Activated naive CD4-positive, alpha-beta T cell treated with anti-CD3 and anti-CD28 coated beads, Interleukin-2, amount 10 ng/mL, durations not matched to agents 7 days and 5 days (primary cell): Measurements from ENCODE around the gene MAPK11.

Experiments
- CTCF ChIA-PET: fragments of 350-600 bp; sonication (Branson Sonifier 250); formaldehyde crosslinking; loops from one replicate; lab custom pipeline; 2021; ENCODE audit warnings: antibody characterized with exemption; lab: Charles Lee
- DNase-seq: peaks from one replicate; pipeline ENCODE4 v3.0.0-alpha.2; 2020
- H3K27ac Mint-ChIP-seq: one replicate; pipeline ENCODE4 v1.8.0; 2021; ENCODE audit warnings: mild to moderate bottlenecking, moderate library complexity, mixed read lengths
- H3K27me3 Mint-ChIP-seq: one replicate; pipeline ENCODE4 v1.8.0; 2021; ENCODE audit warnings: mild to moderate bottlenecking, mixed read lengths
- H3K36me3 Mint-ChIP-seq: one replicate; pipeline ENCODE4 v1.8.0; 2021; ENCODE audit warnings: mixed read lengths
- H3K4me1 Mint-ChIP-seq: one replicate; pipeline ENCODE4 v1.8.0; 2021; ENCODE audit warnings: mixed read lengths
- H3K4me3 Mint-ChIP-seq: one replicate; pipeline ENCODE4 v1.8.0; 2021; ENCODE audit warnings: mild to moderate bottlenecking, moderate library complexity, mixed read lengths
- H3K9me3 Mint-ChIP-seq: one replicate; pipeline ENCODE4 v1.8.0; 2021; ENCODE audit warnings: mixed read lengths

Gene MAPK11

DNA sequence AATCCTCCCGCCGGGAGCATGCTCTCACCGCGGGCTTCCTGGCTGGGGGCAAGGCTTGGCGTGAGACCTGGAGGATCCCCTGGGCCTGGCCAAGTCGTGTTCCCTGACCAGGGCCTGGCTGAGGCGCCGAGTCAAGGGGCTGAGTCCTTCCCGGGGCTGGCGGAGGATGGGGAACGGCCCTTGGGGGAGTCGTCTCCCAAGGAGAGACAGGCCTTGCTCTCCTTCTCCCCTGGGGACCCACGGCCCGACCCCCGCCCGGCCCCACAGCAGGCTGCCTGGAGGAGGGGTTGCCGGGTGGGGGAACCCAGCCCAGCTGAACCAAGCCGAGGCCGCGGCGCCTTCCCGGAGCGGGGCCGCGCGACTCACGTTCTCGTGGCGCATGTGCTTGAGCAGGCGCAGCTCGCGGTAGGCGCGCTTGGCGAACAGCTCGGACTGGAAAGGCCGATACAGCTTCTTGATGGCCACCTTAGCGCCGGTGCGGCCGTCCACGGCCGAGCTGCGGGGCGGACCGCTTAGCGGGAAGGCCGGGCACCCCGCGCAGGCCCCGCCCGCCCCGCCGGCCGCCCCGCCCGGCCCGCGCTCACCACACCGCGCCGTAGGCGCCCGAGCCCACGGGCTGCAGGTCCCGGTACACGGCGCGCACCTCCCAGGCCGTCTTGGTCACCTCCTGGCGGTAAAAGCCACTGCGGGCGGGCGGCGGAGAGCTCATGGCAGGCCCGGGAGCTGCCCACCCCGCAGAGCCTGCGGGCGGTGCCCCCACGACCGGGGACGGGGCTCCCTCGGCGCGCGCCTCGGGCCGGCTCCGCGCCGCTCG is 9.2 kb downstream of the MAPK11 start:
- Mint-ChIP-seq H3K27me3 (peaks cover 72% of the 10 kb centered on the region), H3K9me3 (no peaks in the 10 kb centered on the region), H3K4me1 (peaks cover 7% of the 10 kb centered on the region), H3K27ac (no peak overlapping the region), H3K36me3 (no peaks in the 10 kb centered on the region), H3K4me3 (no peak overlapping the region)
- CTCF ChIA-PET, result interaction anchor here (1.1 to 1.2 kb wide), 2 partner anchors 54 to 81 kb away, joined by 3 read pairs; no protein-coding TSS in a partner anchor
- DNase-seq, result peak; percentile 50

- peaks cover 70% of the 10 kb centered on the region for H3K27me3 Mint-ChIP-seq
- no peak overlapping the region for H3K27ac Mint-ChIP-seq
- no peak for DNase-seq
- CTCF ChIA-PET, result interaction anchor here (1.1 to 1.2 kb wide), 2 partner anchors 54 to 82 kb away, joined by 3 read pairs; no protein-coding TSS in a partner anchor
- no peaks in the 10 kb centered on the region for H3K9me3 Mint-ChIP-seq
- H3K4me1 Mint-ChIP-seq, result peaks cover 7% of the 10 kb centered on the region
- no peak overlapping the region for H3K4me3 Mint-ChIP-seq
- H3K36me3 Mint-ChIP-seq, result no peaks in the 10 kb centered on the region
Observed at GRCh38 chr22:50260434-50260800, 9.8 kb downstream of the MAPK11 start.

DNA sequence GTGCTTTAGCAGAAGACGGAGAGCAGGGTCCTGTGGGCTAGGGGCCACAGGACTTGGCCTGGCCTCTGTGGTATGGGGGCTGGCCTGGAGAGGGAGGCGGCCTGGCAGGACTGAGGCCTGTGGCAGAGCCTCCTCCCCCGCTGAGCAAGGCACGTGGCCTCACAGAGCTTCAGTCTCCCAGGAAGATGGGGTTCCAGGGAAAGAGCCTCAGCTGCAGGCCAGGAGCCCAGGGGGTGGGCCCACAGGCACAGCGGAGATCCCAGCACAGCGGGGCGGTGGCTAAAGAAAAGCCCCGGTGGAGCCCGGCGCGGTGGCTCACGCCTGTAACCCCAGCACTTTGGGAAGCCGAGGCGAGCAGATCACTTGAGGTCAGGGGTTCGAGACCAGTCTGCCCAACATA is 10.9 kb downstream of the MAPK11 start:
- Mint-ChIP-seq H3K36me3 (no peaks in the 10 kb centered on the region), H3K27me3 (peaks cover 62% of the 10 kb centered on the region), H3K4me1 (peaks cover 7% of the 10 kb centered on the region), H3K9me3 (no peaks in the 10 kb centered on the region), H3K4me3 (no peak overlapping the region), H3K27ac (no peak overlapping the region)
- CTCF ChIA-PET, result no interaction called here
- no peak for DNase-seq

DNA sequence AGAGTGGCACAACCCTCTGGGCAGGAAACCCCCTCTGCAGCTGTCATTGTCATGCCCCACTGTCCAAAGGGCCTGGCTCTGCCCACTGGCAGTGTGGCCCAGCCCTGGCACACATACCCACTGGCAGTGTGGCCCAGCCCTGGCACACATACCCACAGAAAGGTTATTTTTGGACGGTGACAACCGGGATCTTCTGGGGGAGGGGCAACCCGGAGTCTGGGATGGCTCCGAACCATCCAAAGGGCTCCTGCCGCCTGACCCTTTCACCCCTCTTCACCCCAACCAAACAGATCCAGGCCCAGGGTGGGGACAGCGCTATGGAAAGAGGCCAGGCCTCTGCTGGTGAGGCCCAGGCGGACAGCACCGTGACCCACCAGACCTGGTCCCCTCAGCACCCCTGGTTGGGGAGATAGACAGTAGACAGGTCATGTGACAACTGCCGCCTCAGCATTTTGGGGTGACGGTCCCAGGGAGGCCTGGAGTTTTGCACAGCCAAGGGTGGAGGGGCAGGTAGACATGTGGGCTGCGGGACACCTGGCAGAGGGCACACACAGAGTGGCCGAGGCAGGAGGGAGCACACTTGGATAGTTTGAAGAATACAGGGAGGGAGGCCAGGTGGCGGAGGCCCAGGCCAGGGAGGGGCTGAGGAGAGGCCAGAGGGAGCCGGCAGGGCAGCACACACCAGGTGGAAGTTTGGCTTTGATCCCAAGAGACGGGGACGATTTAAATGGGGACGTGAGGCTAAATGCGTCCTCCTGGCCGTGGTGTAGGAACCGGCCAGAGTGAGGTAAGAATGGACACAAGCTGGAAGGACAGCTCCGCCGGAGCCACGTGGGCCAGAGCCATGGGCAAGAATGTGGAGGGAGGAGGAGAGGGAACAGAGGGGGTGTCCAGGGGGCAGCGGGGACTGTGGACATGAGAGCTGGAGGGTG is 11.6 kb downstream of the MAPK11 start:
- Mint-ChIP-seq H3K4me3 (no peak overlapping the region), H3K4me1 (peaks cover 7% of the 10 kb centered on the region), H3K27ac (no peak overlapping the region), H3K36me3 (no peaks in the 10 kb centered on the region), H3K27me3 (peaks cover 55% of the 10 kb centered on the region), H3K9me3 (no peaks in the 10 kb centered on the region)
- CTCF ChIA-PET, result no interaction called here
- no peak for DNase-seq

- CTCF ChIA-PET, result no interaction called here
- no peak overlapping the region for H3K4me3 Mint-ChIP-seq
- H3K36me3 Mint-ChIP-seq, result no peaks in the 10 kb centered on the region
- H3K4me1 Mint-ChIP-seq, result peaks cover 7% of the 10 kb centered on the region
- H3K27ac Mint-ChIP-seq, result no peak overlapping the region
- H3K27me3 Mint-ChIP-seq, result peaks cover 46% of the 10 kb centered on the region
- DNase-seq, result no peak
- no peaks in the 10 kb centered on the region for H3K9me3 Mint-ChIP-seq
Observed at GRCh38 chr22:50257451-50258360, 12.5 kb downstream of the MAPK11 start.

DNA sequence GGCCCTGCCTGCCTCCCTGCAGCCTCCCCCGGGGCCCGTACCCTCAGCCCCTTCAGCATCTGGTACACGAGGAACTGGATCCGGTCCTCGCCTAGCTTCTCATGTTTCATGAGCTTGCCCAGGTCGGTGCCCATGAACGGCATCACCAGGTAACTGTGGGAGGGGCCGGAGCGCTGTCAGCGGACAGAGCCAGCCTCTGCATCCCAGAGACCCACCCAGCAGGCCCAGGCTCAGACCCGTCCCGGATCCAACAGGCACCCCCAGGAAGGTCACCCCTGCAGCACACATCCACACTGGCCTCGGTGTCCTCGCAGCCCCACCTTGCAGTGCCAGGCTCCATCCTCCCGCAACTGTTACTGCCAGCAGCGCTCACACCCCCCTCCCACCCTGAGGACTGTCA is 13.1 kb downstream of the MAPK11 start:
- Mint-ChIP-seq H3K9me3 (no peaks in the 10 kb centered on the region), H3K36me3 (no peaks in the 10 kb centered on the region), H3K27me3 (peaks cover 40% of the 10 kb centered on the region), H3K27ac (no peak overlapping the region), H3K4me1 (peaks cover 4% of the 10 kb centered on the region), H3K4me3 (no peak overlapping the region)
- CTCF ChIA-PET, result no interaction called here
- DNase-seq, result no peak

GRCh38 chr22:50256258-50256862 is 13.8 kb downstream of the MAPK11 start:
- H3K4me1 Mint-ChIP-seq, result peaks cover 3% of the 10 kb centered on the region
- H3K27me3 Mint-ChIP-seq, result peaks cover 36% of the 10 kb centered on the region
- DNase-seq, result no peak
- H3K9me3 Mint-ChIP-seq, result no peaks in the 10 kb centered on the region
- no peak overlapping the region for H3K27ac Mint-ChIP-seq
- no peaks in the 10 kb centered on the region for H3K36me3 Mint-ChIP-seq
- no peak overlapping the region for H3K4me3 Mint-ChIP-seq
- CTCF ChIA-PET, result no interaction called here

GRCh38 chr22:50255607-50256006 is 14.6 kb downstream of the MAPK11 start:
- H3K9me3 Mint-ChIP-seq, result no peaks in the 10 kb centered on the region
- no peak for DNase-seq
- H3K36me3 Mint-ChIP-seq, result peaks cover 1% of the 10 kb centered on the region
- CTCF ChIA-PET, result no interaction called here
- no peak overlapping the region for H3K27ac Mint-ChIP-seq
- H3K27me3 Mint-ChIP-seq, result peaks cover 29% of the 10 kb centered on the region
- H3K4me1 Mint-ChIP-seq, result peaks cover 6% of the 10 kb centered on the region
- no peak overlapping the region for H3K4me3 Mint-ChIP-seq

DNA sequence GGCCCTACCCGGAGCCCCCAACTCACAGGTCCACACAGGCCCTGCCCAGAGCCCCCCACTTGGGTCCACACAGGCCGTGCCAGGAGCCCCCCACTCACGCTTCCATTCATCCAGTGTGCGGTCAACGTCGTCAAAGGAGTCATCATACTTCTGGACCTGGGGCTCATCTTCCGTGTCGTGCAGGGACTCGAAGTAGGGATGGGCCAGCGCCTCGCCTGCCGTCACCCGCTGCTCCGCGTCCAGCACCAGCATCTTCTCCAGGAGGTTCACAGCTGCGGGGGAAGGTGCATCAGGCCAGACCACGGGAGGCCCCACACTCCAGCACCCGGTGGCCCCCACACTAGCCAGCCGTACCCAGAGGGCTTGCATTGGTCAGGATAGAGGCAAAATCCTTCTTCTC is 15.1 kb downstream of the MAPK11 start:
- H3K9me3 Mint-ChIP-seq, result no peaks in the 10 kb centered on the region
- no peak overlapping the region for H3K4me3 Mint-ChIP-seq
- no peak for DNase-seq
- no peak overlapping the region for H3K27ac Mint-ChIP-seq
- H3K36me3 Mint-ChIP-seq, result peaks cover 1% of the 10 kb centered on the region
- CTCF ChIA-PET, result no interaction called here
- peaks cover 9% of the 10 kb centered on the region for H3K4me1 Mint-ChIP-seq
- peaks cover 24% of the 10 kb centered on the region for H3K27me3 Mint-ChIP-seq

GRCh38 chr22:50253941-50254340 is 16.2 kb downstream of the MAPK11 start:
- peaks cover 13% of the 10 kb centered on the region for H3K27me3 Mint-ChIP-seq

DNA sequence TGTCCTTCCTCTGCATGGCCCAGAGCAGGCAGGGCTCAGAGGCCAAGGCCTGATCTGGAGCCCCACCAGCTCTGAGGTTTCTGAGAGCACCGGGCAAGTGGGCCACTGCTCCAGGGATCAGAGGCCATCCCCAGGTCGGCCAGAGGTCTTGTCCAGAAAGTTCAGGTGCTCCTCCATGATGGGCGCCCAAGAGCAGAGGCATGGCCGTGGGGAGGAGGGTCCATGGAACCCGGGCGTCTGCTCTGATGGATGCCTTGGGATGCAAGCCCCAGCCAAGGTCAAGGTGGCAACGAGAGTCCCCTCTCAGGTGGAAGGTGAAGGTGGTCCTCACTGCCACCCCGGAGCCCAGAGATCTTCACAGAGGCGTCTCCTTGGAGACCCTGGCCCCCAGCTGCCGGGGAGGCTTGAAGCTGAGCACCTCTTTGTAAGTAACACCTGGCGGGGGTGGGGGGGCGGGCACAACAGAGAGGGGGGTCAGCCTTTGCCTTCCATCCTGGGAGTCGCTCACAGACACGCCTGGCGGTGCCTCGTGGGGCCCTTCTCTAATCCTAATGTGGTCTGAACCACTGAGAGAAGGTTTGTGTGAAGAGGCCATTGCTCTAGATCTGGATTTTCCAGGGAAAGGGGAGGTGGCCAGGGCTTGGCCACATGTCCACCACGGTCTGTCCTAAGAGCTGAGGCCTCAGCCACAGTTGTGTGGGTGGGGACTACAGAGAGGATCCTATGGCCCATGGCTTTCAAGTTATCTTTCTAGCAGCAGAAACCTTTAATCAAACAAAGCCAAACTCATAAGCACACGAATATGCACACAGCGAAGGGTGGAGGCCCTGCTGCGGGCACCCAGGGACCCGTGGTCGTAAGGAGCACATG is 16.9 kb downstream of the MAPK11 start:
- H3K4me1 Mint-ChIP-seq, result peaks cover 14% of the 10 kb centered on the region
- H3K36me3 Mint-ChIP-seq, result peaks cover 1% of the 10 kb centered on the region
- no peak overlapping the region for H3K4me3 Mint-ChIP-seq
- H3K9me3 Mint-ChIP-seq, result no peaks in the 10 kb centered on the region
- peaks cover 6% of the 10 kb centered on the region for H3K27me3 Mint-ChIP-seq
- DNase-seq, result no peak
- CTCF ChIA-PET, result interaction anchor here (0.6 to 3.7 kb wide), 7 partner anchors 10 to 273 kb away, joined by 3 to 16 read pairs (median 7); partner anchors contain the start of gene SCO2
- no peak overlapping the region for H3K27ac Mint-ChIP-seq

More at GRCh38 chr22:50253941-50254340, 16.2 kb downstream of the MAPK11 start:
- no peak overlapping the region for H3K4me3 Mint-ChIP-seq
- H3K27ac Mint-ChIP-seq, result no peak overlapping the region
- CTCF ChIA-PET, result interaction anchor here (1.6 kb wide), 1 partner anchor 9 kb away, joined by 7 read pairs; no protein-coding TSS in a partner anchor
- peaks cover 1% of the 10 kb centered on the region for H3K36me3 Mint-ChIP-seq
- peaks cover 14% of the 10 kb centered on the region for H3K4me1 Mint-ChIP-seq
- no peak for DNase-seq
- H3K9me3 Mint-ChIP-seq, result no peaks in the 10 kb centered on the region
